OCI-LY3 (cell line): ENCODE data around the gene RRP12.

Experiments used
- H2AFZ ChIP-seq: fragments of 200-600, 300-600 bp; shearing (Covaris generic); 2 replicates; pipeline ENCODE4 v1.6.0; 2014; ENCODE audit warnings: antibody characterized with exemption, low read depth, low read length
- H3K27ac ChIP-seq: fragments of 200-600, 300-600 bp; sonication (generic); 2 replicates; pipeline ENCODE4 v1.5.1; 2014; ENCODE audit warnings: mild to moderate bottlenecking, low read length, moderate library complexity, mixed read lengths
- H3K27me3 ChIP-seq: fragments of 200-600, 300-600 bp; sonication (generic); 2 replicates; pipeline ENCODE4 v1.6.1; 2014; ENCODE audit warnings: low read depth, low read length, mixed read lengths
- H3K36me3 ChIP-seq: fragments of 200-600, 300-600 bp; sonication (generic); replicated peaks from 2 replicates; pipeline ENCODE3; 2014; ENCODE audit warnings: low read depth, low read length, mixed read lengths
- H3K4me1 ChIP-seq: fragments of 300-600, 200-600 bp; sonication (generic); 2 replicates; pipeline ENCODE4 v1.6.1; 2014; ENCODE audit warnings: low read length, mixed read lengths
- H3K4me2 ChIP-seq: fragments of 200-600, 300-600 bp; sonication (generic); 2 replicates; pipeline ENCODE4 v1.6.1; 2014; ENCODE audit warnings: low read length, mixed read lengths
- H3K4me3 ChIP-seq: fragments of 300-600, 200-600 bp; sonication (generic); 2 replicates; pipeline ENCODE4 v1.5.1; 2014; ENCODE audit warnings: antibody characterized with exemption, mild to moderate bottlenecking, low read length, moderate library complexity
- H3K79me2 ChIP-seq: fragments of 300-600, 200-600 bp; shearing (Covaris generic); 2 replicates; pipeline ENCODE4 v1.6.1; 2014; ENCODE audit warnings: mild to moderate bottlenecking, low read length, mixed read lengths
- H3K9ac ChIP-seq: fragments of 300-600, 200-600 bp; shearing (Covaris generic); 2 replicates; pipeline ENCODE4 v1.6.0; 2014; ENCODE audit warnings: mild to moderate bottlenecking, low read length, moderate library complexity
- H3K9me3 ChIP-seq: fragments of 200-600, 300-600 bp; shearing (Covaris generic); 2 replicates; pipeline ENCODE4 v1.6.1; 2014; ENCODE audit warnings: low read length, mixed read lengths; ENCODE audit not compliant: insufficient read depth
- H4K20me1 ChIP-seq: fragments of 200-600, 300-600 bp; sonication (generic); 2 replicates; pipeline ENCODE4 v1.6.1; 2016; ENCODE audit warnings: low read length, mixed read lengths; ENCODE audit not compliant: insufficient read depth
- CTCF ChIP-seq: fragments of 200-600, 300-600 bp; sonication (generic); IDR thresholded peaks from 2 replicates; pipeline ENCODE4 v1.5.1; 2014; ENCODE audit warnings: antibody characterized with exemption, low read length, low read depth
- EZH2phosphoT487 ChIP-seq: fragments of 200-600 bp; shearing (Covaris generic); IDR thresholded peaks from 2 replicates; pipeline ENCODE4 v1.6.1; 2018; ENCODE audit warnings: antibody characterized with exemption, mixed run types, low read depth

RRP12 gene

GRCh38 chr10:97400665-97401454 lies at the start of gene RRP12:
RRP12 (minus strand) TSS chr10:97401340; CDS start chr10:97401231, 109 bp downstream.
- H3K79me2 ChIP-seq = peaks cover 18% of the 10 kb centered on the region
- H3K4me3 ChIP-seq = peak within 1 kb of the TSS; percentile 93
- peak within 1 kb of the TSS; percentile 43 for H3K27ac ChIP-seq
- H4K20me1 ChIP-seq = no peaks in the 10 kb centered on the region
- H3K9me3 ChIP-seq = no peaks in the 10 kb centered on the region
- peaks cover 3% of the 10 kb centered on the region; the same call in 1 of the 2 replicates for H3K4me1 ChIP-seq
- H3K27me3 ChIP-seq = no peaks in the 10 kb centered on the region
- H3K4me2 ChIP-seq = peak within 1 kb of the TSS; percentile 85
- TF ChIP-seq CTCF (no peak), EZH2phosphoT487 (no peak)
- H2AFZ ChIP-seq = peak within 1 kb of the TSS; percentile 92
- peak within 1 kb of the TSS; percentile 70 for H3K9ac ChIP-seq
- H3K36me3 ChIP-seq = no peaks in the 10 kb centered on the region

- no peak overlapping the region for H3K9ac ChIP-seq
- peaks cover 3% of the 10 kb centered on the region for H3K36me3 ChIP-seq
- H2AFZ ChIP-seq = no peak overlapping the region
- no peaks in the 10 kb centered on the region for H3K27me3 ChIP-seq
- H3K9me3 ChIP-seq = no peaks in the 10 kb centered on the region
- H3K4me2 ChIP-seq = no peak overlapping the region
- H3K27ac ChIP-seq = no peak overlapping the region
- H3K79me2 ChIP-seq = peaks cover 30% of the 10 kb centered on the region
- TF ChIP-seq EZH2phosphoT487 (no peak), CTCF (no peak)
- peaks cover 8% of the 10 kb centered on the region for H3K4me1 ChIP-seq
- no peak overlapping the region for H3K4me3 ChIP-seq
- no peaks in the 10 kb centered on the region for H4K20me1 ChIP-seq
Measured at GRCh38 chr10:97450828-97451227, 49.7 kb upstream of the RRP12 start.

- H3K79me2 ChIP-seq = peaks cover 49% of the 10 kb centered on the region
- H3K4me3 ChIP-seq = peak within 1 kb of the TSS; percentile 97
- H2AFZ ChIP-seq = peak within 1 kb of the TSS; percentile 64; the same call in 1 of the 2 replicates
- H3K4me1 ChIP-seq = peaks cover 19% of the 10 kb centered on the region
- no peaks in the 10 kb centered on the region for H3K9me3 ChIP-seq
- TF ChIP-seq EZH2phosphoT487 (no peak), CTCF (no peak)
- peak within 1 kb of the TSS; percentile 74 for H3K9ac ChIP-seq
- no peaks in the 10 kb centered on the region for H4K20me1 ChIP-seq
- H3K4me2 ChIP-seq = peak within 1 kb of the TSS; percentile 81
- H3K36me3 ChIP-seq = peaks cover 2% of the 10 kb centered on the region
- H3K27me3 ChIP-seq = no peaks in the 10 kb centered on the region
- peak within 1 kb of the TSS; percentile 27 for H3K27ac ChIP-seq
Measured at GRCh38 chr10:97445722-97446639, 44.8 kb upstream of the RRP12 start, which contains the start of the genes EXOSC1 and ZDHHC16. EXOSC1 (minus strand) TSS chr10:97446006; CDS start chr10:97445985, 21 bp downstream. ZDHHC16 (plus strand) TSS chr10:97446175; CDS start chr10:97451676, 5,501 bp downstream.
